KBM-7 (cell line): ENCODE measurements around the gene MIF.
"Not testable (repeated sequence)": the region's sequence is repeated elsewhere in the genome, so short reads cannot be mapped to it uniquely, and the experiment has no call there.

Experiments used
- DNase-seq: peaks from one replicate; pipeline ENCODE4 v3.0.0-alpha.2; 2015
- in situ Hi-C: fragments of 300-500 bp; cut with MboI; formaldehyde crosslinking; loops from 2 replicates; pipeline ENCODE4 v1.14.3; 2020; ENCODE audit warnings: low sequenced_read_pairs, low pct_unique_long_range_greater_than_20kb, mixed read lengths

Gene MIF

DNA sequence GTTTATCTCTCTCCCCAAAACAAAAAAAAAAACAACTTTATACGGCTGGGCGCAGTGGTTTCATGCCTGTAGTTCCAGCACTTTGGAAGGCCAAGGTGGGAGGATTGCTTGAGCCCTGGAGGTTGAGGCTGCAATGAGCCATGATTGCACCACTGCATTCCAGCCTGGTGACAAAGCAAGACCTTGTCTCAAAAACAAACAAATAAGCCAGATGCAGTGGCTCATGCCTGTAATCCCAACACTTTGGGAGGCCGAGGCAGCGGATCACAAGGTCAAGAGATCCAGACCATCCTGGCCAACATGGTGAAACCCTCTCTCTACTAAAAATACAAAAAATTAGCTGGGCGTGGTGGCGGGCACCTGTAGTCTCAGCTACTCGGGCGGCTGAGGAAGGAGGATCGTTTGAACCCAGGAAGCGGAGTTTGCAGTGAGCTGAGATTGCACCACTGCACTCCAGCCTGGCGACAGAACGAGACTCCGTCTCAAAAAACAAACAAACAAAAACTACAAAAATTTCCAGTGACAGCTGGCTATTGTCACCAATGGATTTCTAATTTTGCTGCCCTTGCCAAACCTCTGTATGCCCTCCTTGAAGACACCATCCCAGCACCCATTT lies 27.5 kb downstream of the MIF start:
- not testable (repeated sequence) for DNase-seq

DNA sequence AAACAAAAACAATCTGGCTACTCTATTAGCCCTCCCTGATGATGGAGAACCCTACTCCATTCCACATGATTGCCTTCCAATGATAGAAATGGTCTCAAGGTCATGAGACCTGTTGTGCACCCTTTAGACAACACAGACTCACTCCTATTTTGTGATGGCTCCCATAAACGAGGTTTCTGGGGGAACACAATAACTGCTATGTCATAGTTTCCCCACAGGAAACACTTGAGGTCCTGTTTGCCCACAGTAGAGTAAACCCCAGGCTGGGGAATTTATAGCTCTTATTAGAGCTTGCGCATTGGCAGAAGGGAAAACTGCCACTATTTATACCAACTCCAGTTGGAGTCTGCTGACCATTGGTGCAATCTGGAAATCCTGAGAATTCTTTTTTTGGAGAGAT lies 28.7 kb downstream of the MIF start:
- in situ Hi-C loops: no loop called here
- DNase-seq: no peak

More for the DNA sequence above, 27.5 kb downstream of the MIF start:
- in situ Hi-C loops: not testable (repeated sequence)

- no peak for DNase-seq
- in situ Hi-C loops: no loop called here
Observed at GRCh38 chr22:23925020-23925606, 30.9 kb downstream of the MIF start.

DNA sequence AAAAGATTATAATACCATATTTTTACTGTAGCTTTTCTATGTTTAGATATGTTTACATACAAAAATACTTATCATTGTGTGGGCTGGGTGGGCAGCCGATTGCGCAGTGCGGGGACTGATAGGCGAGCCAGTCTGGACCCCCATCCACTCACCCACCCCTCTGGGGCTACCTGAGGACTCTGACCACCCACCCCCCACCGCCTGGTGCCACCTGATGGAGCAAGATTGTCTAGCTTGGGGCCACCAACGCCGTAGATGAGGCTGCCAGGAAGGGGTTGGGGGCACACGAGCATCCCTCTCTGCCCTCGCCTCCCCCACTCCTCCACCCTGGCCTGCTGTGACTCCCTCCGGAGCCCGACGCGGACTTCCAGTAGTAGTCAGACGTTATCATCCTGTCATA lies 32.4 kb downstream of the MIF start:
- in situ Hi-C loops: no loop called here

GRCh38 chr22:23938328-23939016 lies 44.3 kb downstream of the MIF start:
- no peak for DNase-seq
- in situ Hi-C loops: no loop called here

More for the DNA sequence above, 32.4 kb downstream of the MIF start:
- DNase-seq: no peak

DNA sequence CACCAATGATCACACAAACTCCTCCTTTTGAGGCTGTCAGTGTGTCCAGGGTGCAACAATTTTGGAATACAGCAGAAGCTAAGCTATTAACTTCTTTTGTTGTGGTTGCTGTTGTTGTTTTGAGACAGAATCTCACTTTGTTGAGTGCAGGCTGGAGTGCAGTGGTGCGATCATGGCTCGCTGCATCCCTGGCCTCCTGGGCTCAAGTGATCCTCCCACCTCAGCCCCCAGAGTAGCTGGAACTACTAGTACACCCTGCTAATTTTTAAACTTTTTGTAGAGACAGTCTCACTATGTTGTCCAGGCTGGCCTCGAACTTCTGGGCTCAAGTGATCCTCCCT lies 44.8 kb downstream of the MIF start:
- no peak for DNase-seq
- in situ Hi-C loops: no loop called here

GRCh38 chr22:23940166-23940565 lies 46.0 kb downstream of the MIF start:
- in situ Hi-C loops, DNase-seq: not testable (repeated sequence)
